GM23248 (cell line): ENCODE data around the gene TSPAN4.

ENCODE experiments used
- EZH2 ChIP-seq: fragments of 200-600 bp; sonication (generic); IDR thresholded peaks from 2 replicates; pipeline ENCODE4 v1.6.1; 2018; ENCODE audit warnings: antibody characterized with exemption, mild to moderate bottlenecking; ENCODE audit not compliant: insufficient read depth, poor library complexity, severe bottlenecking
- EZH2phosphoT487 ChIP-seq: fragments of 200-600 bp; sonication (generic); IDR thresholded peaks from 2 replicates; pipeline ENCODE4 v1.6.1; 2018; ENCODE audit warnings: antibody characterized with exemption, moderate library complexity, mild to moderate bottlenecking, low read depth; ENCODE audit not compliant: insufficient read depth

- no peak for TF ChIP-seq EZH2phosphoT487
- no peak for TF ChIP-seq EZH2
Observed at GRCh38 chr11:809287-810039, 33.2 kb upstream of the TSPAN4 start, which contains the start of gene RPLP2.
